ENCODE data around the gene C5orf63.

GRCh38 chr5:127031863-127032232, 41.5 kb downstream of the C5orf63 start:
- TF ChIP-seq EP300 (IDR thresholded peaks at IDR 0.05; ENCODE audit: borderline replicate concordance in 1 of 2, control insufficient read depth in 1 of 2, low read depth in 2 of 2, low read length in 2 of 2) (no peak), BACH1 (IDR thresholded peaks at IDR 0.05; ENCODE audit: borderline replicate concordance) (no peak)

Data from GM12878 (cell line).